ENCODE data around the gene LRRC1. TPM values are rescaled to one million over a fixed set of nuclear protein-coding genes. Genes with fewer than 3 reads are reported as not detected.

Gene LRRC1
- total and polyA plus RNA-seq, 2 of the 8 experiments (the other 6 are each of a cell fraction or from before 2014, with no cell fraction given) = 6.7 to 15.9 TPM

DNA sequence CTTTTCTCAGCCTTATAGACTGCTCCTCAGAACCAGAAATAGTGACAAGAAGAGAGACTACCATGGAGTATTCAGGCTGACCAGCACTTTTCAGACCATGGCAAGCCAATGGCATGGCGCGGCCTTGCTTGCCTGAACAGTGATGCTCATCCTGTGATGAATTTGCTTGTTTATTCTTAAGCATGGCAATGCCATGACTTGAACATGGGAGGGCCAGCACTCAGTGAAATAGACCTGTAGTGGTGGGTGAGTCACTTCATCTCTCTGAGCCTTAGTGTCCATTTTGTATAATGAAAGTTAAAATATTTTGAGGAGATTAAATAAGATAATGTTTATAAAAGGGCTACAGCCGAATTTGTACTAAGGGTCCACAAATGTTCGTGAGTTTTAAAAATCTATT is 79.1 kb downstream of the LRRC1 start (continued):
- TF ChIP-seq BRCA1 (IDR thresholded peaks at IDR 0.05; ENCODE audit: low read depth, low read length) = no peak
